ENCODE measurements around the gene PRKAR1B. TPM values are rescaled to one million over a fixed set of nuclear protein-coding genes. Genes with fewer than 3 reads are reported as not detected.
"Not testable (repeated sequence)": the region's sequence is repeated elsewhere in the genome, so short reads cannot be mapped to it uniquely, and the experiment has no call there.

PRKAR1B gene
- total RNA-seq, 1 donor from 2014 or later, result 14.2 TPM

- peak overlapping the region; percentile 75 for H3K27ac ChIP-seq (replicated peaks)
- intact Hi-C loops (cut with micrococcal nuclease), result no loop called here
- no peak for DNase-seq
Measured at GRCh38 chr7:746155-747061, 19.3 kb upstream of the PRKAR1B start.

GRCh38 chr7:745431-746154 is 18.5 kb upstream of the PRKAR1B start:
- H3K27me3 ChIP-seq (ENCODE audit: low read depth), result no peaks in the 10 kb centered on the region

More at GRCh38 chr7:746155-747061, 19.3 kb upstream of the PRKAR1B start:
- Histone ChIP-seq H3K4me1 (peaks cover 32% of the 10 kb centered on the region), H3K4me3 (peak overlapping the region; percentile 19), H3K9me3 (replicated peaks) (no peaks in the 10 kb centered on the region), H3K27me3 (ENCODE audit: low read depth) (no peaks in the 10 kb centered on the region), H3K36me3 (peaks cover 7% of the 10 kb centered on the region)
- no peak for TF ChIP-seq CTCF (IDR thresholded peaks at IDR 0.05; ENCODE audit: borderline replicate concordance)

GRCh38 chr7:744854-745430 is 17.9 kb upstream of the PRKAR1B start:
- Histone ChIP-seq H3K36me3 (peaks cover 22% of the 10 kb centered on the region), H3K4me3 (no peak overlapping the region), H3K27ac (replicated peaks) (no peak overlapping the region), H3K4me1 (peaks cover 29% of the 10 kb centered on the region), H3K27me3 (ENCODE audit: low read depth) (no peaks in the 10 kb centered on the region), H3K9me3 (replicated peaks) (no peaks in the 10 kb centered on the region)
- intact Hi-C loops (cut with micrococcal nuclease), result no loop called here
- no peak for DNase-seq
- TF ChIP-seq CTCF (IDR thresholded peaks at IDR 0.05; ENCODE audit: borderline replicate concordance), result no peak

More at GRCh38 chr7:745431-746154, 18.5 kb upstream of the PRKAR1B start:
- Histone ChIP-seq H3K36me3 (peaks cover 15% of the 10 kb centered on the region), H3K4me1 (peaks cover 32% of the 10 kb centered on the region), H3K9me3 (replicated peaks) (no peaks in the 10 kb centered on the region), H3K4me3 (peak overlapping the region; percentile 19), H3K27ac (replicated peaks) (peak overlapping the region; percentile 75)
- no peak for DNase-seq
- no peak for TF ChIP-seq CTCF (IDR thresholded peaks at IDR 0.05; ENCODE audit: borderline replicate concordance)
- intact Hi-C loops (cut with micrococcal nuclease), result no loop called here

GRCh38 chr7:744128-744520 is 17.0 kb upstream of the PRKAR1B start:
- peaks cover 28% of the 10 kb centered on the region for H3K4me1 ChIP-seq
- H3K27ac ChIP-seq (replicated peaks); DNase-seq; intact Hi-C loops (cut with micrococcal nuclease); H3K9me3 ChIP-seq (replicated peaks); H3K27me3 ChIP-seq (ENCODE audit: low read depth); H3K4me3 ChIP-seq: not testable (repeated sequence)
- H3K36me3 ChIP-seq, result peaks cover 24% of the 10 kb centered on the region

GRCh38 chr7:743341-744127 is 16.5 kb upstream of the PRKAR1B start:
- H3K4me3 ChIP-seq; H3K9me3 ChIP-seq (replicated peaks); H3K27ac ChIP-seq (replicated peaks); DNase-seq; H3K27me3 ChIP-seq (ENCODE audit: low read depth); intact Hi-C loops (cut with micrococcal nuclease): not testable (repeated sequence)
- Histone ChIP-seq H3K4me1 (peaks cover 28% of the 10 kb centered on the region), H3K36me3 (peaks cover 24% of the 10 kb centered on the region)

GRCh38 chr7:742791-743190 is 15.7 kb upstream of the PRKAR1B start:
- TF ChIP-seq CTCF (IDR thresholded peaks at IDR 0.05; ENCODE audit: borderline replicate concordance), result no peak
- H3K27ac ChIP-seq (replicated peaks), result no peak overlapping the region
- peaks cover 32% of the 10 kb centered on the region for H3K4me1 ChIP-seq
- intact Hi-C loops (cut with micrococcal nuclease), result no loop called here
- no peak overlapping the region for H3K4me3 ChIP-seq
- H3K9me3 ChIP-seq (replicated peaks), result no peaks in the 10 kb centered on the region
- H3K27me3 ChIP-seq (ENCODE audit: low read depth), result no peaks in the 10 kb centered on the region
- no peak for DNase-seq
- peaks cover 24% of the 10 kb centered on the region for H3K36me3 ChIP-seq

All from left ventricle myocardium inferior (tissue), 1 donor.